ENCODE measurements around the gene SLC16A3.

SLC16A3 gene

GRCh38 chr17:82283208-82283749, 54.4 kb downstream of the SLC16A3 start (continued):
- TF ChIP-seq ZNF302 (tag by site-specific recombination; IDR thresholded peaks at IDR 0.05; ENCODE audit: low read depth) (no peak), ZNF404 (tag by site-specific recombination; IDR thresholded peaks at IDR 0.05) (no peak), ZNF529 (tag by site-specific recombination; IDR thresholded peaks at IDR 0.05; ENCODE audit: insufficient replicate concordance) (no peak), BCL11B (tag by site-specific recombination; IDR thresholded peaks at IDR 0.05; ENCODE audit: low read depth) (no peak), ZNF2 (tag by site-specific recombination; IDR thresholded peaks at IDR 0.05) (no peak), ZNF571 (tag by site-specific recombination; IDR thresholded peaks at IDR 0.05) (0 out of 2 replicates have a peak, but pooled peaks have one; percentile 52), PBX3 (CRISPR knock-in tag; IDR thresholded peaks at IDR 0.05) (no peak), ZFP69B (tag by site-specific recombination; IDR thresholded peaks at IDR 0.05) (no peak), ZNF426 (tag by site-specific recombination; IDR thresholded peaks at IDR 0.05) (no peak), ZNF211 (tag by site-specific recombination; IDR thresholded peaks at IDR 0.05; ENCODE audit: low read depth) (no peak), ZBTB7A (tag by site-specific recombination; IDR thresholded peaks at IDR 0.05; ENCODE audit: low read depth) (no peak), SETDB1 (IDR thresholded peaks at IDR 0.05; ENCODE audit: insufficient read length, low read length) (no peak), OVOL3 (tag by site-specific recombination; IDR thresholded peaks at IDR 0.05) (no peak), ZNF16 (tag by site-specific recombination; IDR thresholded peaks at IDR 0.05; ENCODE audit: low read depth) (no peak), ZSCAN16 (tag by site-specific recombination; IDR thresholded peaks at IDR 0.05) (no peak), GLIS1 (tag by site-specific recombination; IDR thresholded peaks at IDR 0.05) (peak; percentile 97), ZNF274 (IDR thresholded peaks at IDR 0.05; ENCODE audit: low read length) (no peak), ZNF274 (tag by site-specific recombination; IDR thresholded peaks at IDR 0.05; ENCODE audit: borderline replicate concordance) (no peak), ZNF629 (tag by site-specific recombination; IDR thresholded peaks at IDR 0.05) (no peak), ZNF521 (tag by site-specific recombination; IDR thresholded peaks at IDR 0.05) (no peak), KLF1 (tag by site-specific recombination; IDR thresholded peaks at IDR 0.05) (no peak), ZNF558 (tag by site-specific recombination; IDR thresholded peaks at IDR 0.05) (0 out of 2 replicates have a peak, but pooled peaks have one; percentile 40), YY2 (tag by site-specific recombination; IDR thresholded peaks at IDR 0.05) (no peak), PRDM6 (tag by site-specific recombination; IDR thresholded peaks at IDR 0.05) (no peak), ZNF19 (tag by site-specific recombination; IDR thresholded peaks at IDR 0.05; ENCODE audit: low read depth) (no peak), KLF7 (tag by site-specific recombination; IDR thresholded peaks at IDR 0.05; ENCODE audit: borderline replicate concordance) (no peak), ZSCAN23 (tag by site-specific recombination; IDR thresholded peaks at IDR 0.05) (no peak), HOXC10 (CRISPR knock-in tag; IDR thresholded peaks at IDR 0.05) (no peak), ZNF48 (tag by site-specific recombination; IDR thresholded peaks at IDR 0.05) (no peak), SP7 (tag by site-specific recombination; IDR thresholded peaks at IDR 0.05) (peak; percentile 56), ZNF692 (tag by site-specific recombination; IDR thresholded peaks at IDR 0.05) (no peak), MYNN (tag by site-specific recombination; IDR thresholded peaks at IDR 0.05; ENCODE audit: borderline replicate concordance) (no peak), ZNF555 (tag by site-specific recombination; conservative IDR thresholded peaks at IDR 0.05) (no peak), ZNF645 (tag by site-specific recombination; IDR thresholded peaks at IDR 0.05) (no peak), ZBTB8A (tag by site-specific recombination; IDR thresholded peaks at IDR 0.05) (peak; percentile 65), ZNF544 (tag by site-specific recombination; IDR thresholded peaks at IDR 0.05) (peak; percentile 82; the same call in 1 of the 2 replicates), ZNF704 (tag by site-specific recombination; IDR thresholded peaks at IDR 0.05) (no peak)

Measured in HEK293 (cell line).